Measurements from ENCODE around the gene NOS1AP.

Gene NOS1AP

DNA sequence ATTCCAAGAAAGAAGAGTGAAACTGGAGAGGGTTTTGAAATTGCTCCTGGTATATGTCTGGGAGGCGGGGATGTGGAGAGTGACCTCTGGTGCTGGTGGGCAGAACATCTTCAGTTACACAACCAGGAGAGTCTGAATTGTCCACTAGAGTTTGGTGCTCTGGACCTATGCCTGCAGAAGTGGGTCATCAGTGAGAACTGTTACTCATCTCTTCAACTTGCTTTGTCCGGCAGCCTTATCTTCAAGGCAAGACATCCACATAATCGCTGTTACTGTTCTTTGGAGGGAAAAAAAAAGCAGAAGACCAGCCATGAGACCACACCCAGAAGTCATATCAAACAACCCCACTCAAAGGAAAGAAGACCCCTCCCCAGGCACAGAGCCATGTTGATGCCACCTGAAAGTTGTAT lies 327.6 kb downstream of the NOS1AP start:
- TF ChIP-seq, protein P1, sequence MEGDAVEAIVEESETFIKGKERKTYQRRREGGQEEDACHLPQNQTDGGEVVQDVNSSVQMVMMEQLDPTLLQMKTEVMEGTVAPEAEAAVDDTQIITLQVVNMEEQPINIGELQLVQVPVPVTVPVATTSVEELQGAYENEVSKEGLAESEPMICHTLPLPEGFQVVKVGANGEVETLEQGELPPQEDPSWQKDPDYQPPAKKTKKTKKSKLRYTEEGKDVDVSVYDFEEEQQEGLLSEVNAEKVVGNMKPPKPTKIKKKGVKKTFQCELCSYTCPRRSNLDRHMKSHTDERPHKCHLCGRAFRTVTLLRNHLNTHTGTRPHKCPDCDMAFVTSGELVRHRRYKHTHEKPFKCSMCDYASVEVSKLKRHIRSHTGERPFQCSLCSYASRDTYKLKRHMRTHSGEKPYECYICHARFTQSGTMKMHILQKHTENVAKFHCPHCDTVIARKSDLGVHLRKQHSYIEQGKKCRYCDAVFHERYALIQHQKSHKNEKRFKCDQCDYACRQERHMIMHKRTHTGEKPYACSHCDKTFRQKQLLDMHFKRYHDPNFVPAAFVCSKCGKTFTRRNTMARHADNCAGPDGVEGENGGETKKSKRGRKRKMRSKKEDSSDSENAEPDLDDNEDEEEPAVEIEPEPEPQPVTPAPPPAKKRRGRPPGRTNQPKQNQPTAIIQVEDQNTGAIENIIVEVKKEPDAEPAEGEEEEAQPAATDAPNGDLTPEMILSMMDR (IDR thresholded peaks at IDR 0.05; ENCODE audit: low read depth, low read length), result no peak
- no peak overlapping the region for H3K4me3 ChIP-seq (ENCODE audit: low read depth, low read length)
- DNase-seq (ENCODE audit: low read depth), result no peak

DNA sequence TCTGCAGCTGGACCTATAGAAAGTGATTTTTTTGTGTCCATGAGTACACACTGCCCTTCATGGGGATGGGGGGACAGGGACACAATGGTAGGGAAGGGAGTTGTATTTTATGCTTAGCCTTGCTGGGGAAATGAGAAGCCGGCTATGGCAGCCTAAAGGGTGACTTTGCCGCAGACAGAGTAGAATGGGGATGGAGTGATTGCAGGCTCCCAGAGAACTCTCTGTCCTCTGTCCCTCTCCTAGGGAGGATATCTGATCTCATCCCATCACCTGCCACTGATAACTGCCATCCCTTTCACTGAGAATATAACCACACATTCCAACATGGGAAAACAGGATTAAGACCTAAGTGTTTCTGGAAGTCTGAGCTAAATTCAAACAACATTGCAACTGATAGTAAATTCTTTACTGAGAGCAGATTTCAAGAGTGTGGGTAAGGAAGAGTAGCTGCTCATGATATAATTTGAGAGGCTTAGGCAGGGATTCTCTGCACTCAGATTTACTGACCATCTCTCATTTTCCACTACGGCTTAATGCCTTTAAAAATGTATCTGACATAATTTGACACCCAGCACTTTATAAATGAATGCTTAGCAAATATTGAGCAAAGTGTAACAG lies 328.6 kb downstream of the NOS1AP start:
- TF ChIP-seq MYC (IDR thresholded peaks at IDR 0.05; ENCODE audit: low read depth, low read length) (no peak), POLR2A (IDR thresholded peaks at IDR 0.05; ENCODE audit: extremely low read depth, insufficient read length) (no peak)
- TF ChIP-seq, protein P2, sequence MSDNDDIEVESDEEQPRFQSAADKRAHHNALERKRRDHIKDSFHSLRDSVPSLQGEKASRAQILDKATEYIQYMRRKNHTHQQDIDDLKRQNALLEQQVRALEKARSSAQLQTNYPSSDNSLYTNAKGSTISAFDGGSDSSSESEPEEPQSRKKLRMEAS (IDR thresholded peaks at IDR 0.05; ENCODE audit: low read depth, low read length), result no peak
- TF ChIP-seq, protein P1 (IDR thresholded peaks at IDR 0.05; ENCODE audit: low read depth, low read length), result no peak
- H3K4me3 ChIP-seq (ENCODE audit: low read depth, low read length), result no peak overlapping the region
- no peak for DNase-seq (ENCODE audit: low read depth)

DNA sequence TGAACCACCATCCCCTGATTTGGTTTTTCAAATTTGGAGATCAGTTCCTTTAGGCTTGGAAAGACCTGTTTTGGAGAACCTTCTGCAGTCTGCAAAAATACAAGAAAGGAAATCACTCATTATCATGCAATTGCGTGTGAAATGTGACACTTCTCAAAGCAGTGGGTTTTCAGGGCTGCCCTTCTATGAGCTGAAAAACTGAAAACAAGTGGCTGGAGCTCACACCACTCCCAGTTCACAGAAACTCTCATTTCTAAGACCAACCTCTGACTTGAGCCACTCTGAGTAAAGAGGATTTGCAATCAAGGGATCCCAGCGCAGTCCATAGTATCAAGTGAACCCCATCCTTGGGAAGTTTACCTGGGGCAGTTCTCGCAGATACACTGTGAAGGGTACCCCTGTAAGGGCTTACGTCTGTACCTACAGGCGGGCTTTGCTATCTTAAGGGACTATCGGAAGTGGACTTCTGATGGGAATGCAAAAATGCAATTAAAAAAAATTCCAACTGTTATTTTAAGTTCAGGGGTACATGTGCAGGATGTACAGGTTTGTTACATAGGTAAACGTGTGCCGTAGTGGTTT lies 329.6 kb downstream of the NOS1AP start:
- no peak overlapping the region for H3K4me3 ChIP-seq (ENCODE audit: low read depth, low read length)
- no peak for DNase-seq (ENCODE audit: low read depth)
- TF ChIP-seq, protein P2 (IDR thresholded peaks at IDR 0.05; ENCODE audit: low read depth, low read length), result no peak
- no peak for TF ChIP-seq POLR2A (IDR thresholded peaks at IDR 0.05; ENCODE audit: extremely low read depth, insufficient read length)
- TF ChIP-seq, protein P1 (IDR thresholded peaks at IDR 0.05; ENCODE audit: low read depth, low read length), result no peak
- no peak for TF ChIP-seq MYC (IDR thresholded peaks at IDR 0.05; ENCODE audit: low read depth, low read length)

DNA sequence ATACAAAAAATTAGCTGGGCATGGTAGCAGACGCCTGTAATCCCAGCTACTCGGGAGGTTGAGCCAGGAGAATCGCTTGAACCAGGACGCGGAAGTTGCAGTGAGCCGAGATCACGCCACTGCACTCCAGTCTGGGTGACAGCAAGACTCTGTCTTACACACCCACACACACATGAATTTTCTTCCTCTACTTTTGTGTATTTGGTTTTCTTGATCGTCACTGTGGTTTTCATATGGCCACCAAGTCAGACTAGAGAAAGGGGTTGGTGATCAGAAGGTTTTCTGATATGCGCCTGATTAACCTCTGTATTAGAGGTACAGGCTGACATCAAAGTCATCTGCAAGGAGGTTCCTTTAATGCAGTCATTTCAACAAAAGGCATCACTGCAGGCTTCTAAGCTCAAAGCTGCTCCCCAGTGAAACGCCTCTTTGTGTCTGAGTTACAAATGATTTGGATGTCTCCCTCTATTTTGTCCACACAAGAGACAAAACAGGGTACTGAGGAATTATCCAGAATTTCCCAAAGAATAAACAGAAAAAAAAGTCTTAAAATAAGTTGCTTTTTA lies 331.4 kb downstream of the NOS1AP start:
- no peak for DNase-seq (ENCODE audit: low read depth)
- TF ChIP-seq, protein P1 (IDR thresholded peaks at IDR 0.05; ENCODE audit: low read depth, low read length), result no peak
- TF ChIP-seq, protein P2 (IDR thresholded peaks at IDR 0.05; ENCODE audit: low read depth, low read length), result no peak
- TF ChIP-seq POLR2A (IDR thresholded peaks at IDR 0.05; ENCODE audit: extremely low read depth, insufficient read length) (no peak), MYC (IDR thresholded peaks at IDR 0.05; ENCODE audit: low read depth, low read length) (no peak)
- no peak overlapping the region for H3K4me3 ChIP-seq (ENCODE audit: low read depth, low read length)

DNA sequence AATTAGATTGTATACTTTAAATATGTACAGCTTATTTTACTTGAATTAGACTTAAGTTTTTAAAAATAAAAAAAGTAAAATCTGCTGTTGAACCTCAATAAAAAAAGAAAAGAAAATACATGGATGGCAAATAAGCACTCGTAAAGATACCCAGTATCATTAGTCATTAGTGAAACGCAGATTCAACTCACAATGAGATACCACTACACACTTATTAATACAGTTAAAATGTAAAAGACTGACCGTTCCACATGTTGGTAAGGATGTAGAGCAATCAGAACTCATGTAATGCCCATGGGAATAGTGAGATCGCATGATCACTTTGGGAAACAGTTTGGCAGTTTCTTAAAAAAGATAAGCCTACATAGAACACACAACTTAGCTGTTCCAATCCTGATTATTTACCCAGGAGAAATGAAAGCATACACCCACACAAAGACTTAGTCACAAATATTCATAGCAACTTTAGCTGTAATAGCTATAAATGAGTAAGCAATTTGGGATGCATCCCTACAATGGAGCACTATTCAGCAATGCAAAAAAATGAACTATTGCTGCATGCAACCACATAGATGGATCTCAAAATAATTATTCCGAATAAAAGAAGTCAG lies 335.2 kb downstream of the NOS1AP start:
- DNase-seq (ENCODE audit: low read depth), result no peak
- no peak for TF ChIP-seq POLR2A (IDR thresholded peaks at IDR 0.05; ENCODE audit: extremely low read depth, insufficient read length)
- no peak overlapping the region for H3K4me3 ChIP-seq (ENCODE audit: low read depth, low read length)

DNA sequence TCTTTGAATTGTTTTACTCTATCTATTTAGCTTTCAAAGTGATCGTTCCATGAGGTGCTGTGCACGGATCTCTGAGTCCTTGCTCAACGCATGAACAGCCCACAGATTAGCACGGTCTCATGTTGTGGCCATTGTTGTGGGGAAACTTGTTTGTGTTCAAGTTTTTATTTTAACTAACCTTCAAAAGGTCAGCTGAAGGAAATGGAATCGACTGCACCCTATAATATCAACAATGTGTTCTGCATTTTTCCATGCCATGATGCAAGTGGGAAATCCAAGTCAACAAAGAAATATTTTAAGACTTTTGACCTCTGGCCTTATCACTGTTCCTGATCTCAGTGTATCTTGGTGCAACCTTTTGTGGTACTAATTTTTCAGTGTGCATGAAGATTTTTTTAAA lies 336.3 kb downstream of the NOS1AP start:
- no peak for TF ChIP-seq MYC (IDR thresholded peaks at IDR 0.05; ENCODE audit: low read depth, low read length)
- no peak for TF ChIP-seq POLR2A (IDR thresholded peaks at IDR 0.05; ENCODE audit: extremely low read depth, insufficient read length)
- TF ChIP-seq, protein P1 (IDR thresholded peaks at IDR 0.05; ENCODE audit: low read depth, low read length), result no peak
- TF ChIP-seq, protein P2 (IDR thresholded peaks at IDR 0.05; ENCODE audit: low read depth, low read length), result no peak
- no peak overlapping the region for H3K4me3 ChIP-seq (ENCODE audit: low read depth, low read length)
- DNase-seq (ENCODE audit: low read depth), result no peak
